Measurements from ENCODE around the gene KIF5C. TPM values are rescaled to one million over a fixed set of nuclear protein-coding genes. Genes with fewer than 3 reads are reported as not detected.
A peak's percentile ranks its signal among the peaks of the same experiment; 100 is the strongest.

KIF5C gene
- total RNA-seq, 1 donor from 2014 or later, result 26.8 TPM

- TF ChIP-seq CTCF (IDR thresholded peaks at IDR 0.05; ENCODE audit: unreplicated experiment), result no peak
- H3K4me3 Mint-ChIP-seq (ENCODE audit: low read depth), result no peak overlapping the region
- H3K27me3 Mint-ChIP-seq, result peaks cover 8% of the 10 kb centered on the region
- H3K27ac Mint-ChIP-seq, result no peak overlapping the region
- no peaks in the 10 kb centered on the region for H3K36me3 Mint-ChIP-seq (ENCODE audit: insufficient read depth)
- peaks cover 46% of the 10 kb centered on the region for H3K4me1 Mint-ChIP-seq (ENCODE audit: low read depth)
- H3K9me3 Mint-ChIP-seq (ENCODE audit: low read depth), result no peaks in the 10 kb centered on the region
- no peak for DNase-seq (ENCODE audit: low spot score, unreplicated experiment)
These were observed 156.4 kb downstream of the KIF5C start for GRCh38 chr2:149031396-149031795.

- peaks cover 36% of the 10 kb centered on the region for H3K4me1 Mint-ChIP-seq (ENCODE audit: low read depth)
- peak overlapping the region; percentile 71 for H3K27ac Mint-ChIP-seq
- no peak for TF ChIP-seq CTCF (IDR thresholded peaks at IDR 0.05; ENCODE audit: unreplicated experiment)
- H3K9me3 Mint-ChIP-seq (ENCODE audit: low read depth), result no peaks in the 10 kb centered on the region
- no peaks in the 10 kb centered on the region for H3K36me3 Mint-ChIP-seq (ENCODE audit: insufficient read depth)
- H3K4me3 Mint-ChIP-seq (ENCODE audit: low read depth), result no peak overlapping the region
- peak; percentile 30 for DNase-seq (ENCODE audit: low spot score, unreplicated experiment)
- H3K27me3 Mint-ChIP-seq, result peaks cover 5% of the 10 kb centered on the region
These were observed 158.7 kb downstream of the KIF5C start for GRCh38 chr2:149033716-149034115.

GRCh38 chr2:149034406-149034805 is 159.4 kb downstream of the KIF5C start:
- no peak for DNase-seq (ENCODE audit: low spot score, unreplicated experiment)
- Mint-ChIP-seq H3K9me3 (ENCODE audit: low read depth) (no peaks in the 10 kb centered on the region), H3K4me1 (ENCODE audit: low read depth) (peaks cover 32% of the 10 kb centered on the region), H3K27me3 (peaks cover 4% of the 10 kb centered on the region), H3K4me3 (ENCODE audit: low read depth) (no peak overlapping the region), H3K36me3 (ENCODE audit: insufficient read depth) (no peaks in the 10 kb centered on the region), H3K27ac (peak overlapping the region; percentile 82)
- no peak for TF ChIP-seq CTCF (IDR thresholded peaks at IDR 0.05; ENCODE audit: unreplicated experiment)

GRCh38 chr2:149036507-149037293 is 161.7 kb downstream of the KIF5C start:
- Mint-ChIP-seq H3K36me3 (ENCODE audit: insufficient read depth) (peaks cover 4% of the 10 kb centered on the region), H3K4me3 (ENCODE audit: low read depth) (peak overlapping the region; percentile 1), H3K9me3 (ENCODE audit: low read depth) (no peaks in the 10 kb centered on the region), H3K27me3 (no peaks in the 10 kb centered on the region), H3K4me1 (ENCODE audit: low read depth) (peaks cover 45% of the 10 kb centered on the region), H3K27ac (peak overlapping the region; percentile 69)
- no peak for DNase-seq (ENCODE audit: low spot score, unreplicated experiment)
- no peak for TF ChIP-seq CTCF (IDR thresholded peaks at IDR 0.05; ENCODE audit: unreplicated experiment)

GRCh38 chr2:149037851-149038250 is 162.8 kb downstream of the KIF5C start:
- peak overlapping the region; percentile 96 for H3K27ac Mint-ChIP-seq
- peak; percentile 34 for TF ChIP-seq CTCF (IDR thresholded peaks at IDR 0.05; ENCODE audit: unreplicated experiment)
- H3K4me3 Mint-ChIP-seq (ENCODE audit: low read depth), result peak overlapping the region; percentile 92
- peaks cover 45% of the 10 kb centered on the region for H3K4me1 Mint-ChIP-seq (ENCODE audit: low read depth)
- H3K27me3 Mint-ChIP-seq, result no peaks in the 10 kb centered on the region
- H3K36me3 Mint-ChIP-seq (ENCODE audit: insufficient read depth), result peaks cover 11% of the 10 kb centered on the region
- no peak for DNase-seq (ENCODE audit: low spot score, unreplicated experiment)
- H3K9me3 Mint-ChIP-seq (ENCODE audit: low read depth), result peaks cover 6% of the 10 kb centered on the region

All from progenitor cell of endocrine pancreas (in vitro differentiated cells).